GM12878 (cell line): ENCODE data around the gene SYNGR1. TPM values are rescaled to one million over a fixed set of nuclear protein-coding genes. Genes with fewer than 3 reads are reported as not detected.

Experiments
- ATAC-seq: fragments of 200-7000 bp; cut with Tn5 transposase; 3 replicates; pipeline ENCODE4 v1.9.1; 2020; ENCODE audit warnings: mild to moderate bottlenecking, moderate library complexity
- BruUV-seq: library from RNA; stranded (reverse); fragments of 400-500 nt; replicated peaks from 2 replicates; lab custom pipeline; 2021; lab: Mats Ljungman, UMichigan
- CTCF ChIA-PET: fragments of 300-600 bp; sonication (Branson Sonifier 250); formaldehyde crosslinking; extraction: SDS; loops from one replicate; lab custom pipeline; 2021; ENCODE audit warnings: inconsistent platforms; lab: Yijun Ruan, JAX
- POLR2A ChIA-PET: fragments of 350-600 bp; formaldehyde crosslinking; extraction: SDS; loops from one replicate; lab custom pipeline; 2021; ENCODE audit warnings: inconsistent platforms; lab: Charles Lee
- RAD21 ChIA-PET: fragments of 300-600 bp; sonication (Branson Sonifier 250); formaldehyde crosslinking; loops from one replicate; lab custom pipeline; 2023; ENCODE audit warnings: antibody characterized with exemption; ENCODE audit not compliant: unreplicated experiment; lab: Charles Lee
- SMC1A ChIA-PET: fragments of 300-600 bp; sonication (Branson Sonifier 250); formaldehyde crosslinking; loops from one replicate; lab custom pipeline; 2023; ENCODE audit not compliant: unreplicated experiment, uncharacterized antibody; lab: Charles Lee
- DNase-seq: peaks from one replicate; pipeline ENCODE4 v3.0.0-alpha.2; 2011; ENCODE audit warnings: low read depth, low spot score
- FAIRE-seq: peaks from 3 replicates; lab custom pipeline; 2011; peaks lifted over from hg19 to GRCh38; lab: Jason Lieb, UNC
- H2AFZ ChIP-seq: 2 replicates; pipeline ENCODE4 v1.6.0; 2011; ENCODE audit warnings: low read depth, low read length, control low read depth; ENCODE audit not compliant: control insufficient read depth
- H3K27ac ChIP-seq: 2 replicates; pipeline ENCODE4 v1.5.1; 2011; ENCODE audit warnings: control low read depth; ENCODE audit not compliant: control insufficient read depth, insufficient read depth
- H3K27me3 ChIP-seq, 2 experiments: replicated peaks in 1 of 2; 2 replicates each; pipeline versions ENCODE4 v1.6.0 to v1.6.1; 2011; ENCODE audit warnings: low read length in 1 of 2; ENCODE audit not compliant: control insufficient read depth in 2 of 2, insufficient read depth in 2 of 2
- H3K36me3 ChIP-seq, 2 experiments: 2 replicates each; pipeline ENCODE4 v1.5.1; 2011; ENCODE audit warnings: low read length in 1 of 2; ENCODE audit not compliant: control insufficient read depth in 2 of 2, insufficient read depth in 2 of 2
- H3K4me1 ChIP-seq: 2 replicates; pipeline ENCODE4 v1.6.1; 2011; ENCODE audit warnings: mild to moderate bottlenecking, low read length, moderate library complexity, mixed read lengths; ENCODE audit not compliant: control insufficient read depth, insufficient read depth
- H3K4me2 ChIP-seq: 2 replicates; pipeline ENCODE4 v1.6.0; 2011; ENCODE audit warnings: control low read depth; ENCODE audit not compliant: control insufficient read depth, insufficient read depth
- H3K4me3 ChIP-seq: fragments of 200-600 bp; sonication (generic); 2 replicates; pipeline ENCODE4 v1.5.1; 2016
- H3K79me2 ChIP-seq: 2 replicates; pipeline ENCODE4 v1.6.0; 2011; ENCODE audit warnings: low read length; ENCODE audit not compliant: control insufficient read depth, insufficient read depth
- H3K9ac ChIP-seq: 2 replicates; pipeline ENCODE4 v1.8.0; 2011; ENCODE audit warnings: low read length, control low read depth, mixed read lengths; ENCODE audit not compliant: control insufficient read depth, insufficient read depth
- H3K9me3 ChIP-seq: replicated peaks from 3 replicates; pipeline ENCODE4 v1.5.1; 2011; ENCODE audit warnings: mild to moderate bottlenecking, low read length; ENCODE audit not compliant: control insufficient read depth, insufficient read depth
- H4K20me1 ChIP-seq: 2 replicates; pipeline ENCODE4 v1.6.0; 2011; ENCODE audit not compliant: control insufficient read depth, insufficient read depth
- SMAD1 ChIP-seq: fragments of 450-650 bp; IDR thresholded peaks from 2 replicates; pipeline ENCODE4 v1.6.1; 2018; ENCODE audit warnings: mild to moderate bottlenecking, low read depth; ENCODE audit not compliant: partially characterized antibody
- WGBS: methylation state at CpG from one replicate; pipeline ENCODE4 v1.1.6; 2016; ENCODE audit warnings: low lambda C conversion rate; ENCODE audit not compliant: insufficient replicate concordance, insufficient coverage; ENCODE audit errors: missing lambda C conversion rate; 5-methylcytosine and 5-hydroxymethylcytosine counted together
- in situ Hi-C: fragments of 300-500 bp; cut with MboI; formaldehyde crosslinking; loops from 9 replicates; pipeline ENCODE4 v1.14.3; 2018; ENCODE audit warnings: mixed read lengths
- intact Hi-C: fragments of 100-400 bp; cut with micrococcal nuclease; formaldehyde crosslinking; loops from one replicate; pipeline ENCODE4 v1.14.2; 2022; ENCODE audit not compliant: unreplicated experiment
- polyA plus RNA-seq, 11 experiments: library from polyadenylated mRNA; depleted of rRNA in 4 of 11; unstranded in 6 of 11; stranded (reverse) in 5 of 11; fragments of >200 nt; fragmentation: Nextera tagmentation in 4 of 11; fragmentation: Illumina TruSeq in 1 of 11; extraction: Ambion mirVana in 4 of 11; extraction: Trizol in 1 of 11; gene quantifications; 1 replicate in 1 of 11; 2 replicates in 10 of 11; pipeline versions ENCODE4 v1.2.1 to v1.2.3, GENCODE V29; 2011 to 2016; ENCODE audit warnings: inconsistent platforms in 2 of 11, missing spikeins in 2 of 11, low read depth in 1 of 11
- total RNA-seq, 4 experiments: library from RNA; depleted of rRNA in 3 of 4; stranded (reverse); fragments of >200 nt in 3 of 4; fragmentation: Illumina TruSeq in 1 of 4; extraction: Trizol in 1 of 4; gene quantifications; 2 replicates each; pipeline versions ENCODE4 v1.2.1 to v1.2.3, GENCODE V29; 2013 to 2021
- TF ChIP-seq, protein P1 (sequence below): fragments of 450-650 bp; IDR thresholded peaks from 2 replicates; pipeline ENCODE4 v1.6.1; 2016; ENCODE audit warnings: mild to moderate bottlenecking

The SYNGR1 gene
- total and polyA plus RNA-seq, 10 of the 15 experiments (the other 5 are each of a cell fraction or from before 2014, with no cell fraction given) = 0.87 to 9.2 (median 3.5) TPM

DNA sequence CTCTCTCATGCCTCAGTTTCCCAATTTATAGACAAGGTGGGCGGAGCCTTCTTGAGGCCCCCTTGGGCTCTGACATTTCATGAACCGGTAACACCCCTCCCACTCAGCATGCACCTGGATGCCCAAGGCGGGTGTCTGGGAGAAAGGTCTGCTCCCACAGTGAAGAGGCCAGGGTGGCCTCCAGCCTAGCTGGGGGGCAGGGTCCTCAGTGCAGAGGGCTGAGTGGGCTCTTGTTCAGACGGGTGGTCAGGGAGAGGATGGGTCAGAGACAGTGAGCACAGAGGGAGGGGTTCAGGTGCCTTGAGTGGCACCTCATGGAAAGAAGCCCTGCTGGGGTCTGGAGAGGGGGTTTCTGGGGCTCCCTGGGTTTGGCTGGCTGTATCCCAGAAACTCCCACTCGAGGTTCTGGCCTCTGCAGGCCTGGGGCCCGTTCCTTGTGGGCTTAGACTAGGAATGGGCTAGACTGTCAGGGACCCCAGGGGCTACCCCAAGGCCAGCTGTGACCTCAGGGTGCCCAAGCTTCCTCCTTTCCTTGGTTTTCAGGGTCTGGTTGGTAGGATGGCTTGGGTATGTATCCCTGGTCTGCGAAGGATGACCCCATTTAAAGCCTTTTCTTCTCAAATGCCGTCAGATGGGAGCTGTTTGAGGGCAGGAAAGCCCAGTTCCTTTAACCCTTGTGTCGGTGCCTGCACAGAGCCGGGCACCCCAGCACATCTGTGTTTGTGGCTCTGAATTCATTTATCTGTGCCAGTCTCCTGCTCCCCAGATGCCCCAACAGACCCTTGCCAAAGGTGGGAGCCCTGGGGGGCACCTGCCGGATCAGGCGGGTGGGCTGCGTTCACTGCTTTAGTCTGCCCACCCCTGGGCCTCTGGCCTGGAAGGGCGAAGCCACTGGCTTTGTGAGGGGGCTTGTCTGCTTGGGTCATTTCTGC lies 1.2 kb downstream of the SYNGR1 start:
- SMC1A ChIA-PET = interaction anchor here (1.1 to 1.6 kb wide), 4 partner anchors 8 to 178 kb away, joined by 3 to 4 read pairs (median 4); no protein-coding TSS in a partner anchor
- ATAC-seq = peak; percentile 35

More for the DNA sequence above, 1.2 kb downstream of the SYNGR1 start:
- no peak overlapping the region for H2AFZ ChIP-seq
- no peaks in the 10 kb centered on the region for H4K20me1 ChIP-seq
- H3K4me1 ChIP-seq = peaks cover 7% of the 10 kb centered on the region
- ChIA-PET POLR2A (interaction anchor here (0.6 kb wide), 1 partner anchor 101 kb away, joined by 3 read pairs; no protein-coding TSS in a partner anchor), CTCF (interaction anchor here (1.0 to 4.3 kb wide), 10 partner anchors 7 to 180 kb away, joined by 3 to 20 read pairs (median 4); no protein-coding TSS in a partner anchor), RAD21 (interaction anchor here (0.8 to 1.3 kb wide), 2 partner anchors 13 to 19 kb away, joined by 3 to 7 read pairs; no protein-coding TSS in a partner anchor)
- no TSS peak for BruUV-seq
- no peak overlapping the region for H3K27ac ChIP-seq
- TF ChIP-seq, protein P1, sequence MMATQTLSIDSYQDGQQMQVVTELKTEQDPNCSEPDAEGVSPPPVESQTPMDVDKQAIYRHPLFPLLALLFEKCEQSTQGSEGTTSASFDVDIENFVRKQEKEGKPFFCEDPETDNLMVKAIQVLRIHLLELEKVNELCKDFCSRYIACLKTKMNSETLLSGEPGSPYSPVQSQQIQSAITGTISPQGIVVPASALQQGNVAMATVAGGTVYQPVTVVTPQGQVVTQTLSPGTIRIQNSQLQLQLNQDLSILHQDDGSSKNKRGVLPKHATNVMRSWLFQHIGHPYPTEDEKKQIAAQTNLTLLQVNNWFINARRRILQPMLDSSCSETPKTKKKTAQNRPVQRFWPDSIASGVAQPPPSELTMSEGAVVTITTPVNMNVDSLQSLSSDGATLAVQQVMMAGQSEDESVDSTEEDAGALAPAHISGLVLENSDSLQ = 0 out of 2 replicates have a peak, but pooled peaks have one; percentile 8
- TF ChIP-seq SMAD1 = no peak
- FAIRE-seq (no peak), DNase-seq (no peak)
- no peaks in the 10 kb centered on the region for H3K36me3 ChIP-seq
- no peak overlapping the region for H3K9ac ChIP-seq
- intact Hi-C loops (no loop called here), in situ Hi-C loops (no loop called here)
- H3K27me3 ChIP-seq = peaks cover 0 to 1% of the 10 kb centered on the region in 2 experiments; a peak in 1 of 4 replicates
- H3K4me2 ChIP-seq = peak overlapping the region; percentile 55; the same call in 1 of the 2 replicates
- H3K4me3 ChIP-seq = no peak overlapping the region
- WGBS = 1% methylated on average over 14 of the region's 14 CpGs
- H3K9me3 ChIP-seq = no peaks in the 10 kb centered on the region
- H3K79me2 ChIP-seq = no peaks in the 10 kb centered on the region
